Naive thymus-derived CD4-positive, alpha-beta T cell (primary cell): Measurements from ENCODE around the gene TBXAS1. TPM values are rescaled to one million over a fixed set of nuclear protein-coding genes. Genes with fewer than 3 reads are reported as not detected.

Experiments used
- ATAC-seq: fragments of 150-1000 bp; cut with Tn5 transposase; 2 replicates; pipeline ENCODE4 v1.10.0; 2021; ENCODE audit warnings: mild to moderate bottlenecking, moderate library complexity
- CTCF ChIA-PET: fragments of 350-600 bp; sonication (Branson Sonifier 250); formaldehyde crosslinking; loops from one replicate; lab custom pipeline; 2021; ENCODE audit warnings: antibody characterized with exemption; lab: Charles Lee
- POLR2A ChIA-PET: fragments of 350-600 bp; sonication (Branson Sonifier 250); formaldehyde crosslinking; loops from one replicate; lab custom pipeline; 2021; ENCODE audit warnings: antibody characterized with exemption, inconsistent platforms; lab: Charles Lee
- DNase-seq, 9 donors: peaks; one replicate each; pipeline versions ENCODE4 v3.0.0 to v3.0.0-alpha.2; 2020 to 2022; ENCODE audit warnings: mixed read lengths in 1 of 9
- H3K27ac ChIP-seq: one replicate; pipeline ENCODE4 v1.7.0; 2013; ENCODE audit warnings: mild to moderate bottlenecking, low read depth, low read length, moderate library complexity
- H3K27me3 ChIP-seq, 2 donors: one replicate each; pipeline ENCODE4 v1.7.0; 2013; ENCODE audit warnings: low read length in 2 of 2, mild to moderate bottlenecking in 2 of 2, moderate library complexity in 2 of 2; ENCODE audit not compliant: control insufficient read depth in 2 of 2, insufficient read depth in 2 of 2
- H3K36me3 ChIP-seq, 3 experiments: 1 replicate in 2 of 3; 2 replicates in 1 of 3; pipeline ENCODE4 v1.7.0; 2013; ENCODE audit warnings: low read length in 3 of 3, mild to moderate bottlenecking in 3 of 3, moderate library complexity in 1 of 3; ENCODE audit not compliant: insufficient read depth in 3 of 3, control insufficient read depth in 2 of 3
- H3K4me1 ChIP-seq, 2 donors: one replicate each; pipeline ENCODE4 v1.7.0; 2013; ENCODE audit warnings: low read length in 2 of 2, mild to moderate bottlenecking in 2 of 2, moderate library complexity in 1 of 2; ENCODE audit not compliant: control insufficient read depth in 2 of 2, insufficient read depth in 2 of 2
- H3K4me3 ChIP-seq: 2 replicates; pipeline ENCODE4 v1.7.0; 2013; ENCODE audit warnings: mild to moderate bottlenecking, low read length
- H3K9me3 ChIP-seq, 3 experiments: 1 replicate in 2 of 3; 2 replicates in 1 of 3; pipeline ENCODE4 v1.7.0; 2013; ENCODE audit warnings: low read length in 3 of 3; ENCODE audit not compliant: control insufficient read depth in 2 of 3
- H3K27ac Mint-ChIP-seq, 9 donors: one replicate each; pipeline ENCODE4 v1.8.0; 2020 to 2022; ENCODE audit warnings: mixed read lengths in 9 of 9, mild to moderate bottlenecking in 8 of 9, moderate library complexity in 5 of 9, inconsistent platforms in 2 of 9
- H3K27me3 Mint-ChIP-seq, 5 donors: one replicate each; pipeline ENCODE4 v1.8.0; 2021 to 2022; ENCODE audit warnings: mixed read lengths in 5 of 5, mild to moderate bottlenecking in 1 of 5
- H3K36me3 Mint-ChIP-seq, 5 donors: one replicate each; pipeline ENCODE4 v1.8.0; 2020 to 2022; ENCODE audit warnings: mixed read lengths in 5 of 5, mild to moderate bottlenecking in 3 of 5, inconsistent platforms in 1 of 5
- H3K4me1 Mint-ChIP-seq, 7 donors: one replicate each; pipeline ENCODE4 v1.8.0; 2020 to 2022; ENCODE audit warnings: mixed read lengths in 7 of 7, mild to moderate bottlenecking in 3 of 7, inconsistent platforms in 1 of 7
- H3K4me3 Mint-ChIP-seq, 10 donors: one replicate each; pipeline ENCODE4 v1.8.0; 2020 to 2022; ENCODE audit warnings: mild to moderate bottlenecking in 10 of 10, mixed read lengths in 10 of 10, moderate library complexity in 6 of 10, inconsistent platforms in 2 of 10
- H3K9me3 Mint-ChIP-seq, 11 donors: one replicate each; pipeline ENCODE4 v1.8.0; 2020 to 2022; ENCODE audit warnings: mixed read lengths in 11 of 11, mild to moderate bottlenecking in 4 of 11, inconsistent platforms in 1 of 11, moderate library complexity in 1 of 11
- intact Hi-C, 2 donors: fragments of 100-400 bp; cut with micrococcal nuclease; formaldehyde crosslinking; loops; one replicate each; pipeline ENCODE4 v1.15.1; 2023
- polyA plus RNA-seq, 2 donors: library from polyadenylated mRNA; unstranded; fragments of 300-500 nt; fragmentation: Illumina TruSeq; gene quantifications; one replicate each; pipeline ENCODE4 v1.2.3, GENCODE V29; 2021
- total RNA-seq, 6 experiments: library from RNA in 5 of 6; stranded (reverse) in 5 of 6; gene quantifications; 1 replicate in 5 of 6; 2 replicates in 1 of 6; pipeline ENCODE4 v1.2.3 and lab custom pipeline; 2021 to 2026

Gene TBXAS1
- total and polyA plus RNA-seq, 7 experiments from 2014 or later: 1.9 to 70.9 (median 3.2) TPM

DNA sequence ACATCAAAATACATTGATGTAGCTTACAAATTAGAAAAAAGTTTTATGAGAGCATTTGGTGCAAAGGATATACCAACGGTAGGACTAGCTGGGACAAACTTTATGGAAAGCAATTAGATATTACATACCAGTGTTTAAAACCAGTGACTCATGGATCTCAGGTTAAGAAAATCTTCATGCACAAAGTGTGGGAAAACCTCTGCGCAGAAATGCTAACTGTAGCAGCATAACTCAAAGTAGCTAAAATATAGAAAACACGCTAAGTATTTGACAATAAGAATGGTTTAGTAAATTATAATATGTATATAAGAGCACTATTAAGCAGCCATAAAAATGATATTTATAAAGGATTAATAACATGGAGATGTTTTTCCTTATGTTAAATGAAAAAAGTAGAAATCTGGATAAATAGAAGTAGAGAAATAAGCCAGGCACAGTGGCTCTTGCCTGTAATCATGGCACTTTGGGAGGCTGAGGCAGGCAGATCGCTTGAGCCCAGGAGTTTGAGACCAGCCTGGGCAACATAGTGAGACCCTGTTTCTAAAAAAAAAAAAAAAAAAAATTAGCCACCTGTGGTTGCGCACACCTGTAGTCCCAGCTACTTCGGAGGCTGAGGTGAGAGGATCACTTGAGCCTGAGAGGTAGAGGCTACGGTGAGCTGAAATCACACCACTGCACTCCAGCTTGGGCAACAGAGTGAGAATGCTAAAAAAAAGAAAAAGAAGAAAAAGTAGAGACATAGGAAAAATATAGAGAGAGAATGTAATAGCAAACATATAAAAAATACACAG lies 37.2 kb downstream of the TBXAS1 start:
- CTCF ChIA-PET: interaction anchor here (0.8 kb wide), 1 partner anchor 16 kb away, joined by 3 read pairs; no protein-coding TSS in a partner anchor
- no peaks in the 10 kb centered on the region for H3K4me1 ChIP-seq

DNA sequence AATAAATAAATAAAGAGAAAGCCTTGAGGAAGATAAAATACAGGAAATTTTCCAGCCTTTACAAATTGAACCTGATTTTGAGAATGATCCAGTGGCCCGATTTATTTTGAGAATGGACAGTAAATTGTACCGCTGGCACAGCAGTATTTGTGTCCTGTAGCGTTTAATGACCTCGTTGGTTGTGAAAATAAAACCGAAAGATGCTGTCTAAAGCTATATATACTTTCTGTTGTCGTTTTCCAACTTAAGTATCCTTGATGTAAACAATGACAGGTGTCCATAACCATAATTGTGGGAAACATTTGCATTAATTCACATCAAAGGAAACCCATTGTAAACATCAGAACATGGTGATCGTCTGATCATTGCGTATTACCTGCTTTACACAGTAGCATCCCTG lies 38.8 kb downstream of the TBXAS1 start:
- H3K27me3 Mint-ChIP-seq: peaks cover 0 to 9% (median 5%) of the 10 kb centered on the region in 5 donors
- H3K27ac Mint-ChIP-seq: no peak overlapping the region

More for the DNA sequence above, 37.2 kb downstream of the TBXAS1 start:
- DNase-seq (no peak), ATAC-seq (no peak)
- H3K36me3 ChIP-seq: no peaks in the 10 kb centered on the region
- Mint-ChIP-seq H3K4me1 (peaks cover 0 to 15% (median 0%) of the 10 kb centered on the region in 7 donors), H3K27ac (no peak overlapping the region), H3K4me3 (no peak overlapping the region), H3K9me3 (peaks cover 3 to 19% (median 13%) of the 10 kb centered on the region in 11 donors), H3K27me3 (peaks cover 3 to 15% (median 13%) of the 10 kb centered on the region in 5 donors), H3K36me3 (peaks cover 0 to 7% (median 0%) of the 10 kb centered on the region in 5 donors)
- H3K27me3 ChIP-seq: no peaks in the 10 kb centered on the region
- no peak overlapping the region for H3K4me3 ChIP-seq
- H3K27ac ChIP-seq: no peak overlapping the region
- intact Hi-C loops: no loop called here
- no peaks in the 10 kb centered on the region for H3K9me3 ChIP-seq
- POLR2A ChIA-PET: no interaction called here

GRCh38 chr7:139869886-139870285 lies 40.8 kb downstream of the TBXAS1 start:
- H3K36me3 ChIP-seq: no peaks in the 10 kb centered on the region
- H3K4me1 Mint-ChIP-seq: peaks cover 0 to 8% (median 0%) of the 10 kb centered on the region in 7 donors

More for the DNA sequence above, 38.8 kb downstream of the TBXAS1 start:
- Histone ChIP-seq H3K9me3 (no peaks in the 10 kb centered on the region), H3K4me3 (no peak overlapping the region), H3K27ac (no peak overlapping the region), H3K36me3 (no peaks in the 10 kb centered on the region), H3K27me3 (no peaks in the 10 kb centered on the region), H3K4me1 (no peaks in the 10 kb centered on the region)
- Mint-ChIP-seq H3K4me3 (no peak overlapping the region), H3K4me1 (peaks cover 0 to 8% (median 0%) of the 10 kb centered on the region in 7 donors), H3K9me3 (peaks cover 3 to 19% (median 10%) of the 10 kb centered on the region in 11 donors), H3K36me3 (no peaks in the 10 kb centered on the region)
- ATAC-seq: no peak
- intact Hi-C loops: no loop called here
- ChIA-PET CTCF (no interaction called here), POLR2A (no interaction called here)
- DNase-seq: no peak

GRCh38 chr7:139870380-139870779 lies 41.3 kb downstream of the TBXAS1 start:
- intact Hi-C loops: no loop called here
- DNase-seq: no peak

More at GRCh38 chr7:139869886-139870285, 40.8 kb downstream of the TBXAS1 start:
- Histone ChIP-seq H3K27ac (no peak overlapping the region), H3K4me3 (no peak overlapping the region), H3K27me3 (no peaks in the 10 kb centered on the region), H3K9me3 (no peaks in the 10 kb centered on the region), H3K4me1 (no peaks in the 10 kb centered on the region)
- H3K9me3 Mint-ChIP-seq: peaks cover 0 to 7% (median 3%) of the 10 kb centered on the region in 11 donors
- no peak for DNase-seq
- H3K27ac Mint-ChIP-seq: no peak overlapping the region
- no peaks in the 10 kb centered on the region for H3K36me3 Mint-ChIP-seq
- no peak overlapping the region for H3K4me3 Mint-ChIP-seq
- peaks cover 0 to 3% (median 2%) of the 10 kb centered on the region in 5 donors for H3K27me3 Mint-ChIP-seq
- CTCF ChIA-PET: no interaction called here
- POLR2A ChIA-PET: no interaction called here
- intact Hi-C loops: no loop called here
- no peak for ATAC-seq

GRCh38 chr7:139871331-139871730 lies 42.3 kb downstream of the TBXAS1 start:
- no peaks in the 10 kb centered on the region for H3K36me3 Mint-ChIP-seq
- Histone ChIP-seq H3K27me3 (no peaks in the 10 kb centered on the region), H3K4me1 (no peaks in the 10 kb centered on the region), H3K4me3 (no peak overlapping the region), H3K9me3 (no peaks in the 10 kb centered on the region), H3K36me3 (no peaks in the 10 kb centered on the region), H3K27ac (no peak overlapping the region)
- no peak overlapping the region for H3K4me3 Mint-ChIP-seq
- no peak for ATAC-seq
- POLR2A ChIA-PET: no interaction called here
- no peak overlapping the region for H3K27ac Mint-ChIP-seq
- CTCF ChIA-PET: no interaction called here
- peaks cover 0 to 8% (median 0%) of the 10 kb centered on the region in 7 donors for H3K4me1 Mint-ChIP-seq
- intact Hi-C loops: no loop called here
- H3K9me3 Mint-ChIP-seq: peaks cover 0 to 3% (median 0%) of the 10 kb centered on the region in 11 donors
- H3K27me3 Mint-ChIP-seq: no peaks in the 10 kb centered on the region
- DNase-seq: no peak

More at GRCh38 chr7:139870380-139870779, 41.3 kb downstream of the TBXAS1 start:
- no peaks in the 10 kb centered on the region for H3K4me1 ChIP-seq
- ChIA-PET CTCF (interaction anchor here (0.6 kb wide), 1 partner anchor 10 kb away, joined by 4 read pairs; no protein-coding TSS in a partner anchor), POLR2A (no interaction called here)
- no peak overlapping the region for H3K4me3 ChIP-seq
- Mint-ChIP-seq H3K4me1 (peaks cover 0 to 8% (median 0%) of the 10 kb centered on the region in 7 donors), H3K9me3 (peaks cover 0 to 3% (median 0%) of the 10 kb centered on the region in 11 donors), H3K27me3 (no peaks in the 10 kb centered on the region), H3K36me3 (no peaks in the 10 kb centered on the region), H3K27ac (no peak overlapping the region), H3K4me3 (no peak overlapping the region)
- no peaks in the 10 kb centered on the region for H3K27me3 ChIP-seq
- no peaks in the 10 kb centered on the region for H3K36me3 ChIP-seq
- H3K9me3 ChIP-seq: no peaks in the 10 kb centered on the region
- no peak for ATAC-seq
- no peak overlapping the region for H3K27ac ChIP-seq

DNA sequence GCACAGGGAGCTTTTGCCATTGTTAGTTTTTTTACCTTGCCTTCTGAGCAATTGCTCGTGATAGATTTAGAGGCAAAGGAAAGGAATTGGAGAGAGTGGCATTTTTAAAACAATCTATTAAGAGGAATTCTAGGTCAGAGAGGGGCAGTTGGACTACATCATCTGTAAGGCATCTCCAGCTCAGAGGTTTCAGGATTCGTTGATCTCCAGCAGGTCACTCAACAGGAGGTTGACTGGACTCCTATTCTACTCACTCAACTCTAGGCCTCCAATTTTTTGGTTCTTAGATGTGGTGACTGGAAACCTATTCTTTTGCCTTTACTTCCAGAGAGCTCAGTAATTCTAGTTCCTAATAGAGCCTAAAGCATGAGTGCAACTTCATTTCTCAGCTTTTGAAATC lies 42.8 kb downstream of the TBXAS1 start:
- H3K4me3 ChIP-seq: no peak overlapping the region
- ChIA-PET POLR2A (no interaction called here), CTCF (no interaction called here)
- DNase-seq (no peak), ATAC-seq (no peak)
- Mint-ChIP-seq H3K4me1 (peaks cover 0 to 11% (median 0%) of the 10 kb centered on the region in 7 donors), H3K27me3 (no peaks in the 10 kb centered on the region), H3K36me3 (no peaks in the 10 kb centered on the region), H3K4me3 (no peak overlapping the region), H3K27ac (no peak overlapping the region), H3K9me3 (peaks cover 0 to 3% (median 0%) of the 10 kb centered on the region in 11 donors)
- no peaks in the 10 kb centered on the region for H3K4me1 ChIP-seq
- no peaks in the 10 kb centered on the region for H3K27me3 ChIP-seq
- intact Hi-C loops: no loop called here
- no peaks in the 10 kb centered on the region for H3K9me3 ChIP-seq
- H3K27ac ChIP-seq: no peak overlapping the region
- H3K36me3 ChIP-seq: no peaks in the 10 kb centered on the region
